Measurements from ENCODE around the gene LAMA2. TPM values are rescaled to one million over a fixed set of nuclear protein-coding genes. Genes with fewer than 3 reads are reported as not detected.

Gene LAMA2
- total and polyA plus RNA-seq, 8 donors: 3.4 to 110 (median 31.6) TPM

DNA sequence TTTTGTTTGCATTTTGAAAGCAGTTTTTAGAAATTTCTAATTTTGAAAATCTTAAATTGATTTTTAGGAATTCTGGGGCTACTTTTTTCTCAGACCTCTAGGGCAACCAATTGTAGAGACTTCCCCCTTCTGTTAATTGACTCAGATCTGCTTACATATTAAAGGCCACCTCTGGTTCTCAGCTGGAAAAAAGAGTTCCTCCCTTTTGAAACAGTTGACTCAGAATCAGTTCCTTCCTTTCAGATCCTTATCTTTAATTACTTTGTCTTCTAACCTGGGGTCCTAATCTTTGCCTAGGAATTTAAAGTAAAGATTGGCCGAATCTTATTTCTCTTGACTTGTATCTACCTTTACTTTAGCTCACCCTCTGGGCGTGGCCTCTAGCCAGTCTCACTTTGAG, 146.8 kb downstream of the LAMA2 start:
- no peak for DNase-seq
- 71 to 79% (median 73%) methylated on average over 2 of the region's 2 CpGs for WGBS, 5 donors
- Histone ChIP-seq H3K27me3 (no peaks in the 10 kb centered on the region), H3K27ac (no peak overlapping the region), H3K4me3 (no peak overlapping the region), H3K36me3 (no peaks in the 10 kb centered on the region), H3K4me1 (no peaks in the 10 kb centered on the region), H3K9me3 (no peaks in the 10 kb centered on the region)
- TF ChIP-seq POLR2AphosphoS5 (IDR thresholded peaks at IDR 0.05) (no peak), EP300 (IDR thresholded peaks at IDR 0.05) (no peak), POLR2A (IDR thresholded peaks at IDR 0.05) (no peak)
- TF ChIP-seq, protein P1, sequence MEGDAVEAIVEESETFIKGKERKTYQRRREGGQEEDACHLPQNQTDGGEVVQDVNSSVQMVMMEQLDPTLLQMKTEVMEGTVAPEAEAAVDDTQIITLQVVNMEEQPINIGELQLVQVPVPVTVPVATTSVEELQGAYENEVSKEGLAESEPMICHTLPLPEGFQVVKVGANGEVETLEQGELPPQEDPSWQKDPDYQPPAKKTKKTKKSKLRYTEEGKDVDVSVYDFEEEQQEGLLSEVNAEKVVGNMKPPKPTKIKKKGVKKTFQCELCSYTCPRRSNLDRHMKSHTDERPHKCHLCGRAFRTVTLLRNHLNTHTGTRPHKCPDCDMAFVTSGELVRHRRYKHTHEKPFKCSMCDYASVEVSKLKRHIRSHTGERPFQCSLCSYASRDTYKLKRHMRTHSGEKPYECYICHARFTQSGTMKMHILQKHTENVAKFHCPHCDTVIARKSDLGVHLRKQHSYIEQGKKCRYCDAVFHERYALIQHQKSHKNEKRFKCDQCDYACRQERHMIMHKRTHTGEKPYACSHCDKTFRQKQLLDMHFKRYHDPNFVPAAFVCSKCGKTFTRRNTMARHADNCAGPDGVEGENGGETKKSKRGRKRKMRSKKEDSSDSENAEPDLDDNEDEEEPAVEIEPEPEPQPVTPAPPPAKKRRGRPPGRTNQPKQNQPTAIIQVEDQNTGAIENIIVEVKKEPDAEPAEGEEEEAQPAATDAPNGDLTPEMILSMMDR (IDR thresholded peaks at IDR 0.05): no peak
- intact Hi-C loops (cut with DNase I; ENCODE audit: low total_unique reads): no loop called here

DNA sequence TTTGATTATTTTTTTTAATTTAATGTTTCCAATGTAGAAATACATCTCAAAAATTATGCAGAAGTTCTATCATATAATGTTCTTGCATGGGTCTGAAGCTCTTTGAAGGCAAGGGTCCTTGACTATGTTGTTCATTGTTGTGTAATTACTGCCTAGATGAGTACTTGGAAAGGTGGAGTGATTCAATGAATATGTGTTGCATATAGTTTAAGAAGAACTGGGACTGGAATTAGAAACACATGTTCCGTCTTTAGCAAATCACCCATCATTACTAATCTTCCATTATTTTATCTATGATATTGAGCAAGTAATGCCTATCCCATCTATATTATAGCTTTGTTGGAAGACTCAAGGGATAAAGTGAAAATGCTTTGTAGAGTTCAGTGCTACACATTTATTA, 147.3 kb downstream of the LAMA2 start:
- no peak for DNase-seq
- Histone ChIP-seq H3K4me3 (no peak overlapping the region), H3K9me3 (no peaks in the 10 kb centered on the region), H3K36me3 (no peaks in the 10 kb centered on the region), H3K27me3 (no peaks in the 10 kb centered on the region), H3K27ac (no peak overlapping the region), H3K4me1 (no peaks in the 10 kb centered on the region)
- WGBS, 5 donors: 84 to 97% (median 96%) methylated on average over 1 of the region's 1 CpG
- intact Hi-C loops (cut with DNase I; ENCODE audit: low total_unique reads): no loop called here
- no peak for TF ChIP-seq EP300 (IDR thresholded peaks at IDR 0.05)
- TF ChIP-seq, protein P1 (IDR thresholded peaks at IDR 0.05): no peak
- no peak for TF ChIP-seq POLR2A (IDR thresholded peaks at IDR 0.05)
- no peak for TF ChIP-seq POLR2AphosphoS5 (IDR thresholded peaks at IDR 0.05)

DNA sequence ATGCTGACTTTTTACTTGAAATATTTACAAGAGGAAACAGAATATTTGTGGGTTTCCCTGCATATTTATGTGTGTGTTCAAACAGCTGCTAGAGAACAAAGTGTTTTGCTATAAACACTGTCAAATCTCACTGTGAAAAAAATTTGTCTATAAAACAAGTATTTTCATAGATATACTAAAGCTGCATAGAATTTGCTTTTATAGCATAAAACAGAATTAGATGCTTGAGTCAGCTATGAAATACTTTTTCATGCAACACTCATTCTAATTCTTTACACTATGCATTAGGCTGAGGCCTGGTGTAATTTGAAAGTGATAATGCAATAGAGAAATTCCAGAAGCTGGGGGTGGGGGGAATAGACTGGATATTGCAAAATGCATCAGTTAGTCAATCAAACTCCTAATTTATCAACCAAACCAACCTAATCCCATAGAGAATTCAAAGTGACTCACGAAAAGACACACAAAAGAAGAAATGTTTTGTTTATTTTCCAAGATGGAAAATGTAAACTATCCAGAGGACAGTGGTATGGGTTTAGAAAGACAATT, 148.2 kb downstream of the LAMA2 start:
- Histone ChIP-seq H3K27me3 (no peaks in the 10 kb centered on the region), H3K4me3 (no peak overlapping the region), H3K9me3 (no peaks in the 10 kb centered on the region), H3K27ac (no peak overlapping the region), H3K4me1 (no peaks in the 10 kb centered on the region), H3K36me3 (no peaks in the 10 kb centered on the region)
- intact Hi-C loops (cut with DNase I; ENCODE audit: low total_unique reads): no loop called here
- DNase-seq: peak in 1 of 2 donors; percentile 5
- TF ChIP-seq POLR2AphosphoS5 (IDR thresholded peaks at IDR 0.05) (no peak), EP300 (IDR thresholded peaks at IDR 0.05) (no peak), POLR2A (IDR thresholded peaks at IDR 0.05) (no peak)
- TF ChIP-seq, protein P1 (IDR thresholded peaks at IDR 0.05): no peak
- 70 to 79% (median 73%) methylated on average over 1 of the region's 1 CpG for WGBS, 5 donors

DNA sequence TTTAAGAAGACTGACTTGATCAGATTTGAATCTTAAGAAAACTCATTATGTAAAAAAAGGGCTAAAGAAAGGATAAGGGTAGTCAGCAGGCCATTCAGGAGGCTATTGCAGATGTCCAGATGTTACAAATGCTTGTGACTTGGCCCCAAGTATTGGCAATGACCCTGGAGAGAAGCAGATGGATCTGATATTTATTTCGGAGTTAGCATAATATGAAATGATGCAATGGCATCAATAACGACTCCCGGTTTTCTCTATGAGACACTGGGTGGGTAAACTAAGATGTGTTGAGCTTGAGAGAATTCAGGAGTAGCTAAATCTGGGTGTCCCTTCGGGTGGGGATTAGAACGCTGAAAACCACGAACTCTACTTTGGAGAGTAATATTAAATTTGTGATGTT, 149.7 kb downstream of the LAMA2 start:
- intact Hi-C loops (cut with DNase I; ENCODE audit: low total_unique reads): no loop called here
- Histone ChIP-seq H3K27ac (peak overlapping the region in 1 of 5 donors; percentile 33), H3K4me1 (no peaks in the 10 kb centered on the region), H3K36me3 (no peaks in the 10 kb centered on the region), H3K27me3 (no peaks in the 10 kb centered on the region), H3K4me3 (no peak overlapping the region), H3K9me3 (no peaks in the 10 kb centered on the region)
- TF ChIP-seq POLR2A (IDR thresholded peaks at IDR 0.05) (no peak), EP300 (IDR thresholded peaks at IDR 0.05) (no peak), POLR2AphosphoS5 (IDR thresholded peaks at IDR 0.05) (no peak)
- TF ChIP-seq, protein P1 (IDR thresholded peaks at IDR 0.05): no peak
- DNase-seq: peak in 1 of 2 donors; percentile 7
- WGBS, 5 donors: 75 to 86% (median 80%) methylated on average over 6 of the region's 6 CpGs

All from stomach (tissue), 9 donors.